Ramos (cell line): ENCODE data around the gene MBP.
"Not testable (repeated sequence)": the region's sequence is repeated elsewhere in the genome, so short reads cannot be mapped to it uniquely, and the experiment has no call there.

Experiments used
- in situ Hi-C: fragments of 300-500 bp; cut with MboI; formaldehyde crosslinking; loops from one replicate; pipeline ENCODE4 v1.14.3; 2022; ENCODE audit warnings: low sequenced_read_pairs; ENCODE audit not compliant: unreplicated experiment

The MBP gene

GRCh38 chr18:77037567-77037966, 95.0 kb downstream of the MBP start:
- in situ Hi-C loops, result no loop called here

GRCh38 chr18:77035380-77036187, 97.0 kb downstream of the MBP start:
- in situ Hi-C loops, result no loop called here

- in situ Hi-C loops, result no loop called here
Measured at GRCh38 chr18:77033575-77033974, 99.0 kb downstream of the MBP start.

DNA sequence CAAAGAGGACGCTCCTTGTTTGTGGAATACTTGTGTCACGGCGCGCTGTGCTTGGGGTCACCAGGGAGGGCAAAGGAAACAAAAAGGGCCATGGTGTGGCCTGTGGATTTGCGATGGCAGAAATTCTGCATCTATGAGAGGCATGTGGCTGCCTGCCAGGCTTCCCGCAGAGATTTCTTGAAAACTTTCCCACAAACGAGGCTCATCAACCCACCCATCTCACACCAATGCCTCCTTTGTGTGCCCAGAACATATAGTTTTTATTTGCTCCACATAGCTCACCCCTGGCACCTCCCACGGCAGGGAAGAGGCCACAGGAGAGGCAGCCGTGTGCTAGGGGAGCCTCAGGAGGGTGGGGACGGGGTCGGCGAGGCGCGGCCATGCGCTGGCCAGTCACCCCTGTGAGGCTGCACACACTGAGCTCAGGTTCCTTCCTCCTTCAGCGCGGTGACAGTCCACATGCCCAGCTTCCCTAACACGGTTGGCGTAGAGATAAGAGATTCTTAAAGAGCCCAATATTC, 100.3 kb downstream of the MBP start:
- in situ Hi-C loops, result no loop called here

DNA sequence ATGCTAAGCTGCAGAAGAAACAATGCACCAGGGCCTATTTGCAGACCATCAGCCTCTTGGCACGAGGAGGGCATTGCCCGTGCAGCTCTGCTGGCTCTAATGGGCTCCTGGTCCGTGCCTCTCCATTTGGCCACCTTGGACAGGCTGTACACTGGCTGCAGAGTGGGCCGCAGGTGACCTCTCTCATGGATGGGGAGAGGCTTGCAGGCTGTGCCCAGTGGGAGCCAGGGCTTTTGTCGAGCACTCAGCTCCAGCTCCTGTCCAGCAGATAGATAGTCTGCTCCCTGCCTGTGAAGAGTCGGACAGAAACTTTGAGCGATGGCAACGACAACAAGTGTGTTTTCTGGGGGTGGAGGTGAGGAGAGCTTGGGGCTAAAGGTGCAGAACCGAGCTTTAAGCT, 100.9 kb downstream of the MBP start:
- in situ Hi-C loops, result no loop called here

GRCh38 chr18:77030201-77030600, 102.4 kb downstream of the MBP start:
- in situ Hi-C loops, result no loop called here

DNA sequence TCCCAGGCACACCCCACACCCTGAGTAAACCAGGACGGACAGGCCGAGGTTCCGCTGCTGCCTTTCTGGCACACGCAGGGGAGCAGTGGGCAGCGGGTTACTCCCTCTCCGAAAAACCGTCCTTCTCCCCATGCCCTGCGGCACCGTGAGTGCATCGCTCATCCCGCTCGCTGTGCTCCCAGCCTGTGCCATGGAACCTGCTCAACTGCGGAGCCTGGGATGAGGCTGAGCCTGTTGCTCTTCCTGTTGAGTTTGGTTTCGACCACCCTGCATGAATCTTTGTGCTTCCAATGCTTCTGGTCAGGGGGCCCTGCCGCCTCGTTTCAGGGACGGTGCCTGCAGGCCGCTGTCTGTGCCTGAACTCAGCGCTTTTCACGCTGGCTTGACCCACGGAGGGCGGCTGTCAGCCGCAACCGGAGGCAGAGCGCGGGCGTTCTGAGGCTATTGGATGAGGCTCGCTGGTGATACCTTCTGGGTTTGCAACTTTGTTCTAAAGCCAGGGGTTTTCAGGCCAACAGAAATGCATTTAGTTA, 106.7 kb downstream of the MBP start:
- in situ Hi-C loops, result no loop called here

DNA sequence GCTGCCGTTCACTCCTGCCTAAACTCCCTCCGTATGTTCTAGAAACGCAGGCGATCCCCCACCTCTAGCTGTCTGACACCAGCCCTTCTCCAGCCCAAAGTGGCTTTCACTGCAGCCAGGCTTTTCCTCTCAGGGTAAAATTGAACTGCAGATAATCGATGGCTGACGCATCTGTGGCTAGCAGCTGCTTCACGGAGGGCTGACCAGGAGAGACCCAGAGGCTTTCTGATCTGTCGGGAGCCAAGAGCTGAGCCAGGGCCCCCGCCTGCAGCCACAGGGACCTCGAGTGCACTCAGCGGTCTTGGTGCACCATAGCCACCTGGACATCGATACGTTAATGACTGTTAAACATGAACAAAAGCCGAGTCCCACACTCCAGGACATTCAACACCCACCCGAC, 107.5 kb downstream of the MBP start:
- in situ Hi-C loops, result no loop called here

DNA sequence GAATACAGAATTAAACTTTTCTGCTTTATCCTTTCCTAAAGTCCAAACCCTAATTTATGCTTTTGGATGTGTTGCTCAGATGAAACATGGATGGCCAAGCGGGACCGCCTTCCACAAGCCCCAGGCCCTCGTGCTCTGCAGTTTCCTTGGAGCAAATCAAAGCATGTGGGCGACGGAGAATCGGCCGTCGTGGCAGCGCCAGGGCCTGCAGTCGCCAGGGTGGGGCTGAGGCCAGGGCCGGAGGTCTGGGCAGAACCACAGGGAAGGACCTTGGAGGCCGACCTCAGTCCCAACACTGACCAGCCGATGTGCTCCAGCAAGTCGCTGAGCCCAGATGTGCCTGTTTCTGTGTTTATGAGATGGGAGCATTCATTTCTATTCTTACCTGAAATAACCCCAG, 108.1 kb downstream of the MBP start:
- in situ Hi-C loops, result no loop called here

GRCh38 chr18:77023102-77023782, 109.3 kb downstream of the MBP start:
- in situ Hi-C loops, result no loop called here

DNA sequence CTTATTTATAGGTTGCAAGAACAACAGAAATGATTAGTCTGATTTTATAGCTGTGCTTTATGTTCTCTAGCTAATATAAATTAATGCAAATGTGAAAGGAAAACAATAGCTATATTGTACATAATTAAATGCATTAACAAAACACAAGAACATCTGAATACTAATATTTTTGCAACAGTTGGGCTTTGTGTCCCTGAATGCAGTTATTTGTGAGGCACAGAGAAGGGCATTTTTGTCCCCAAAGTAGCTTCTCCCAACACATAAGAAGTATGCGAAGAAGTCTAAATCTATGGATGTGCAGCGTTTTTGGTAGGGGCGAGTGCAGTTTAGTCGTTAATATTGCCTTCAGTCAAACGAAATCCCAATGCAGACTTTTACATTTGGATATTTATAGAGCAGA, 110.0 kb downstream of the MBP start:
- in situ Hi-C loops, result no loop called here

DNA sequence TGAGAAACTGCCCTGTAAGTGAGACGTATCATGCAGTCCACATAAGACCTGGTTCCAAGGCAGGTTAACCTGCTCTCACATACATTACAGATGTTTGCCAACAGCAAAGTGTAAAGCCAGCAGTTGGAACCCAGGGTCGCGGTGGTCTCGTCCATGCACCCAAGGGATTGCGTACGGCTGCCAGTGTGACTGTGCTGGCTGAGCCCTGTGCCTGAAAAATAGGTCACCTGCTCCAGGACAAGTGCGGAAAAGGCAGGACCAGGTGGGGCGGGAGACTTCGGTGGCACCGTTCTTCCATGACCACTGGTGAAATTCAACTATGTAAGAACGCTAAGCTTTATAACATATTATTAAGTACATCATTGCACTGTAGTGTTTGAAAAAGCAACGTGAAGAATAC, 110.5 kb downstream of the MBP start:
- in situ Hi-C loops, result no loop called here

DNA sequence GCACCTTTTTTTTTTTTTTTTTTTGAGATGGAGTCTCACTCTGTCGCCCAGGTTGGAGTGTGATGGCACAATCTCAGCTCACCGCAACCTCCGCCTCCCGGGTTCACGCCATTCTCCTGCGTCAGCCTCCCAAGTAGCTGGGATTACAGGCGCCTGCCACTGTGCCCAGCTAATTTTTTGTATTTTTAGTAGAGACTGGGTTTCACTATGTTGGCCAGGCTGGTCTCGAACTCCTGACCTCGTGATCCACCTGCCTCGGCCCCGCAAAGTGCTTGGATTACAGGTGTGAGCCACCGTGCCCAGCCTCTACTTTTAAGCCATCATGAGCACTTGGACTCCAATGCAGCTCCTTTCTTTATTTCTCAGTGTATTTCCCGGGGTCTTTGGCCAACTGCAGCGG, 111.1 kb downstream of the MBP start:
- in situ Hi-C loops, result not testable (repeated sequence)

GRCh38 chr18:77021075-77021474, 111.5 kb downstream of the MBP start:
- in situ Hi-C loops, result no loop called here

DNA sequence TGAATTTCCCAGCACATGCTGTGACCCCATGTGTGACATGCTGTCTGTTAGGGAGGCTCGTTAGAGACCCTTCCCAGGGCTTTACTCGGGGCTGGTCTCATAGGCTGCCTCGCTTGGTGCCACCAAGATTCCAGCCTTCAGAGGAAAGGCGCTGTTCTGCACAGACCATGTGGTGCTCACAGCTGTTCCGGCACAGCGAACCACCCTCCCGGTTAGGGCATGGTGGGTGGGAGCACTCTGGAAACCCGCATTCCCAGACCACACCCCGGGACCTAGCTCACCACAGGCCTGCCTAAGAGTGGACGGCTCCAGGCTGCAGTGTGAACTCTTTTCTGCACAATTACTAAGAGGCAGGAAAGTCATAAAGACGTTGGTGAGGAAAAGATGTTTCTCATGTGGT, 112.0 kb downstream of the MBP start:
- in situ Hi-C loops, result no loop called here

- in situ Hi-C loops, result no loop called here
Measured at GRCh38 chr18:77019641-77020040, 112.9 kb downstream of the MBP start.

DNA sequence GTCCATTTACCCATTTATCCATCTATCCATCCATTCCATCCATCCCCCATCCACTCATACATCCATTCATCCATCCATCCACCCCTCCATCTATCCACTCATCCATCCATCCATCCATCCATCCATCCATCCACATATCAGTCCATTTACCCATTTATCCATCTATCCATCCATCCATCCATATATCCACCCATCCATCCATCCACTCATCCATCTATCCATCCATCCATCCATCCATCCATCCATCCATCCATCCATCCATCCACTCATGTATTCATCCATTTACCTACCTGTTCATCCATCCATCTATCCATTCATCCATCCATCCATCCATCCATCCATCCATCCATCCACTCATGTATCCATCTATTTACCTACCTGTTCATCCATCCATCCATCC, 113.9 kb downstream of the MBP start:
- in situ Hi-C loops, result not testable (repeated sequence)

DNA sequence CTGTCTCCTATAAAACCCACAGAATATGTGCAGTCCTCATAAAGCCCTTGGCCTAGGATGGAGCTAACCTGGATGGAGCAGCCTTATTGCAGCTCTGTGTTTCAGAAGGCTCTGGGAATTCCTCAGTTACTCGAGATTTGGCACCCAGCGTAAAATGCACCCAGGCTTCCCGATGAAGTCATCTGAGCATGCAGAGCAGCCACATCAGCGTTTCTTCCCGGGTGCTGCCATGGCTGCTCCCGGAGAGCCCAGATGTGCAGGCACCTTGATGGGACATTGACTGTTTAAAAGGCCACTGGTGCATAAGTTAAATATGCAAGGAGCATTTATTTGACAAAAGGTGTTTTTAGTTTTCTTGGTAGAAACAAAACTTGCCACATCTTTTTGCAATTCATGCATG, 115.2 kb downstream of the MBP start:
- in situ Hi-C loops, result no loop called here

DNA sequence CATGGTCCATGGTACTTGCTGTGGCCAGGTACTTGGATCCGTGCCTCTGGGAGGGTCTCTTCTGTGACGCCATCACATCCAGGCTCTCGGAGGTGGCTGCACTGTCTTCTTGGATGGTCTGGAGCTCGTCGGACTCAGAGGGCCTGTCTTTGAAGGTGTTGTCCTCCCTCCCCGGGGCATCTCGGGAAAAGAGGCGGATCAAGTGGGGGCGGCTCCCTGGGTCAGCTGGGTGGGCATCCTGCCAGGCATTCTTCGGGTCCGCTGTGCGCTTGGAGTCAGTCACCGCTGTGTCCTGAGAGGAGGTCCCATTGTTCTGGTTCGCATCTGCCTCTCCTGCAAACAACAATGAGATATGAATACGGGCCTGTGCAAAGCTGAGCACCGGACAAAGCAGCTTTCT, 115.6 kb downstream of the MBP start:
- in situ Hi-C loops, result no loop called here

- in situ Hi-C loops, result no loop called here
Measured at GRCh38 chr18:77015771-77016710, 116.5 kb downstream of the MBP start.
